ENCODE results near the gene PLEKHA6.

The PLEKHA6 gene

GRCh38 chr1:204357551-204358490 is 1.9 kb downstream of the PLEKHA6 start:
- DNase-seq (ENCODE audit: extremely low read depth in 1 of 2, low read depth in 1 of 2), result no peak

GRCh38 chr1:204356997-204357396 is 2.7 kb downstream of the PLEKHA6 start:
- no peak for DNase-seq (ENCODE audit: extremely low read depth in 1 of 2, low read depth in 1 of 2)

DNA sequence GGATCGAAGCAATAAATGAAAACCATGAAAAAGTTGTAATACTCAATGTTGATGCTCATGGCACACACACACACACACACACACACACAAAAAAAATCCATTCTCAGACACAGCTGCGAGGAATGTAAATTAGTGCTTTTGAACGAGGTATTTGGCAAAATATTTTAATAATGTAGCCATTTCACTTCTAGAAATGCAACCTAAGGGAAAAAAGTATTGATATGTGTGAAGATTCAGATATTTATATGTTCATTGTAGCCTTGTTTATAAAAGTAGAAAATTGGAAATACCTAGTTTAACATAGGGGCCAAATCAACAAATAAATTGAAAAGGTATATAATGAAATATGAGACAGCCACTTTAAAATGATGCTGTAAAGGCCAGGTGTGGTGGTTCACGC is 3.8 kb downstream of the PLEKHA6 start:
- DNase-seq (ENCODE audit: extremely low read depth in 1 of 2, low read depth in 1 of 2), result no peak

DNA sequence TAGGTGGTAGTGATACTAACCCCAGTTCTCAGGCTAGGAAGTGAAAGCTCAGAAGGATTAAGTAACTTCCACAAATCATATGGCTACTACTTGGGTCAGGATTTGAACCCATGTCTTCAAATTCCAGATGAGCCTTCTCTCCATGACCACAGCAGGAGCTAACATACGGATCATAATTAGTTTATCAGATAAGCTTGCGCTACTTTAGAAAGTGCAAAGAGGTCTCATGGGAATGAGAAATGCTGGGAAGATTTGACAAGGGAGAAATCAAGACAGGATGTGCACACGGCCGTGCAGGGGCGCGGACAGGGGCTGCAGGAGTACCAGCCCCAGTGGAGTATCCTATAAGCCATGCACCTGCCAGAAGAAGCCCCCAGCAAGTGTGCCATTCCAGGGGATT is 5.2 kb downstream of the PLEKHA6 start:
- DNase-seq (ENCODE audit: extremely low read depth in 1 of 2, low read depth in 1 of 2), result no peak

GRCh38 chr1:204353213-204353910 is 6.4 kb downstream of the PLEKHA6 start:
- DNase-seq (ENCODE audit: extremely low read depth in 1 of 2, low read depth in 1 of 2), result no peak

- no peak for DNase-seq (ENCODE audit: extremely low read depth in 1 of 2, low read depth in 1 of 2)
Measured at GRCh38 chr1:204350857-204351573, 8.7 kb downstream of the PLEKHA6 start.

GRCh38 chr1:204350312-204350711 is 9.4 kb downstream of the PLEKHA6 start:
- DNase-seq (ENCODE audit: extremely low read depth in 1 of 2, low read depth in 1 of 2), result no peak

DNA sequence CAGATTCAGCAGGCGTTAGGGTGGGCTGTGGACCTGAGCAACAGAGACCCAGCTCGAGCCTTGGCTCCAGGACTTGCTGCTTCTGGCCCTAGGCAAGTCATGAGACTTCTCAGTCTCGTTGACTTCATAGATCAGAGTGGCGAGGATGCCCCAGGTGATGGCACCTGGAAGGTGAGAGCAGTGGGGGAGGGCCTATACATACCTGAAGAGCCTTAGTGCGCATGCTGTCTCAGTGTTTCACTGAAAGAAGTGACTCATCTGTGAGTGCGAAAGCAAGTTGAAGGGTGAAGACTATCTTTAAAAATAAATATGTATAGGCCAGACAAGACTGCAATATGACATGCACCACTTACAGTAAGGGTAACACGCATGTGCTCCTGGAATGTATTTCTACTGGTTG is 10.1 kb downstream of the PLEKHA6 start:
- no peak for DNase-seq (ENCODE audit: extremely low read depth in 1 of 2, low read depth in 1 of 2)

- no peak for DNase-seq (ENCODE audit: extremely low read depth in 1 of 2, low read depth in 1 of 2)
Measured at GRCh38 chr1:204348722-204349121, 11.0 kb downstream of the PLEKHA6 start.

- no peak for DNase-seq (ENCODE audit: extremely low read depth in 1 of 2, low read depth in 1 of 2)
Measured at GRCh38 chr1:204348242-204348641, 11.5 kb downstream of the PLEKHA6 start.

DNA sequence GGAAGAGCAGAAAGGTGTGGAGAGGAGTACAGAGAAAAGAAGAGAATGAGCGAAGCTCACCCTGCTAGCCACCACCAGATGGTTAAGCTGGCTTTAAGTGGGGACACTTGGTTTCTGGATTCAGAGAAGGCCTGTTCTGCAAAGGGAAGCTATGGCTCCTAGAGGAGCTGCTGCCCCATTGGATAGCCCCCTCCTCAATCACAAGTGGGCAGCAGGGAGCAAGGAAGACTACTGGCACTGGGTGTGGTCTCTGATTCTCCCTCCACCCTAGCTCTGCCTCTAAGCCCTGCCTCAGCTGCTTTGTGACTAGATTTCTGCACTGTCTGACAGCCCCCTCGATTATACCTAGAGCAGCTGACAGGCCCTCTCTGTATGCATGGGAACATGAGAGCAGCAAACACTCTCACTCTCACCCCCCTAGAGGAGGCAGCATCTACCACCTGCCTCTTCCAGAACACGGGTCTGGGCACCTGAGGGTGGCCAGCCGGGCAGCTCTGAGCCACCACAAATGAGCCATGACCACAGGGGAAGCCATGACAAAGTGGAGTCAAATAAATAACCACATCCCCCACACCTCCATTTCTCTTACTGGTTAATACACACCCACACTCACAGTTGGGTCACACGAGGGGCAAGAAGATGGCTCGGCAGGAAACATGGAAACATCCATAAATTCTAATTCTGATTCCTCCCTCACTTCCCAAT is 13.6 kb downstream of the PLEKHA6 start:
- no peak for DNase-seq (ENCODE audit: extremely low read depth in 1 of 2, low read depth in 1 of 2)

- no peak for DNase-seq (ENCODE audit: extremely low read depth in 1 of 2, low read depth in 1 of 2)
Measured at GRCh38 chr1:204345438-204345841, 14.3 kb downstream of the PLEKHA6 start.

GRCh38 chr1:204344665-204345355 is 14.9 kb downstream of the PLEKHA6 start:
- DNase-seq (ENCODE audit: extremely low read depth in 1 of 2, low read depth in 1 of 2), result no peak

DNA sequence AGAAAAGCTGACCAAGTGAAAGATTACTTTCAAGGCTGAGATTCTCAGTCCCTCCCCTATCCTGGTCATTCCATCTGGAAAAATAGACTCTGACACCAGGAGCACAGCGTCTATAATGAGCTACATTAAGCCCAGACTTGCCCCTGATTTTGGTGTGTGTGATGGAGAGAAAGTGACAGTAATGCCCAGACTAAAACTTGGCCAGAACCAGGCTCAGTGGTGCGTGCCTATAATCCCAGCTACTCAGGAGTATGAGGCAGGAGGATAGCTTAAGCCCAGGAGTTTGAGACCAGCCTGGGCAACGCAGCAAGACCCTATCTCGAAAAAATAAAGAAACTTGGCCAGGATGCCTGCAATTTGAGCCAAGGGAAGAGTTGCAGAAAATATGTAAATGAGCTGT is 15.9 kb downstream of the PLEKHA6 start:
- DNase-seq (ENCODE audit: extremely low read depth in 1 of 2, low read depth in 1 of 2), result no peak

DNA sequence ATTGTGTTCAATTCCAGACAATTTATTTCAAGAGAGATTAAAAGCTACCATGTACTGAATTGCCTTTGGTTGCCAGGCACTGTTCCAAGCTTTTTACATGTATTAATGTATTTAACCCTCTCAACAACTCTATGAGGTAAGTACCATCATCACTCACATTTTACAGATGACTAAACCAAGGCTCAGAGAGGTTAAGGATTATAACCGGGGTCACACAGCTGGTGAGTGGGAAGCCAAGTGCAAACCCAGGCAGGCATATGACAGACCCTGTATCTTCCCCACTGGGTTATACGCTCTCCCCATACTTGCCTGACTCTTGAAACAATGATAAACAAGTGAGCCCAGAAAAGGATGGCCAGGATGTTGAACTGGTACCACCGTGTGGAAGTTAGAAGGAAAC is 16.5 kb downstream of the PLEKHA6 start:
- DNase-seq (ENCODE audit: extremely low read depth in 1 of 2, low read depth in 1 of 2), result no peak

DNA sequence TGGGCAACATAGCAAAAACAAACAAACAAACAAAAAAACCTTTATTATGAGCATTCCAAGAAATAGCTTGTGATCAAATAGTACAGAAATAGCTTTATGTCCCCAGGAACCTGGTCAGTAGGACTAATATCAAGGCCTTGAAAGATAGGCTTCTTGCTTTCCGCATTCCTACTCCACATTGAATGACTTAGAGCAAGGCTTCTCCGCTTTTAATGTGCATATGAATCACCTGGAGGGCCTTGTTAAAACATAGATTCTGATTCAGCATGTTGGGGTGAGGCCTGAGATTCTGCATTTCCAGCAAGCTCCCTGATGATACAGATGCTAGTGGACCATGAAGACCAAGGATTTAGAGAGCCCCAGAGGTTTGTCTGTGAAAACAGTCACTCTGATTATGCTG is 17.4 kb downstream of the PLEKHA6 start:
- no peak for DNase-seq (ENCODE audit: extremely low read depth in 1 of 2, low read depth in 1 of 2)

- DNase-seq (ENCODE audit: extremely low read depth in 1 of 2, low read depth in 1 of 2), result no peak
Measured at GRCh38 chr1:204341380-204341779, 18.3 kb downstream of the PLEKHA6 start.

DNA sequence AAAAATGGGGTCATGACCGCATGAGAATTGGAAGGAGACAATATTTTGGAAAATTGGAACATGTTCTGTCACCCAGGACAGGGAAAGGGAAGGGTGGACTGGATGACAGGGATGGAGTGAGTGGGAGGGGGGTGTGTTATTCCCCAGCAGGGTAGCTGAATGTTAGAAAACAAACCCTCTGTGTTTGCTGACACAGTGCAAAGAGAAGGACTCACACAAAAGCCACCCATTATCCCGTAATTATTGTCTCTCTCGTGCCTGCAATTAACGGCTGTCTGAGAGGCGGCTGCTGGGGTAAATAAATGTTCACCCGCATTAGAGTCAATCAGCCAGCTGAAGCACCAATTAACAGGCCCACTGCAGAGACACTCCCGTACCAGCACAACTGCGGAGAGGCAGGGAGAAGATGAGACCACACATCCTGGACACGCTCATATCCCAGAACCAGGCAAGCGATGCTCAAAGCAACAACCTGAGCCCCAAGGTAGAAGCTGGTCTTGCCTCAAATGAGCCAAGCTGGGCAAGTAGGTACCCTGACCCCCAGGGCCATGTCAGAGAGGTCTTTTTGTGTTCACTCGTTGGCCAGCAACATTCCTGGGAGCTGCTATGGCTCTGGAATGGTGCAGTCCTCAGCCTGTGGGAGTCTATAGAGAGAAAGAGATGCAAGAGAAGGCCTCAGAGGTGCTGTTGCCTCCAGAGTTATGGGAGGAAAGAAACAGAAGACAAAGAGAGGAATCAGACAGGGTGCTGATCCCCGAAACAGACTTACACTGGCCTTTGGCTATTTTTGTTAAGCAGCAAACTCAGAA is 19.4 kb downstream of the PLEKHA6 start:
- DNase-seq (ENCODE audit: extremely low read depth in 1 of 2, low read depth in 1 of 2), result no peak

- no peak for DNase-seq (ENCODE audit: extremely low read depth in 1 of 2, low read depth in 1 of 2)
Measured at GRCh38 chr1:204339541-204339940, 20.2 kb downstream of the PLEKHA6 start.

Measured in activated CD8-positive, alpha-beta memory T cell treated with anti-CD3 and anti-CD28 coated beads for 1 hour (primary cell).